Endodermal cell (in vitro differentiated cells): ENCODE data around the gene ST7. TPM values are rescaled to one million over a fixed set of nuclear protein-coding genes. Genes with fewer than 3 reads are reported as not detected.

ENCODE experiments used
- DNase-seq: peaks from one replicate; pipeline ENCODE4 v3.0.0-alpha.2; 2017
- H3K27ac ChIP-seq: 2 replicates; pipeline ENCODE4 v1.5.1; 2013; ENCODE audit warnings: mild to moderate bottlenecking, low read depth, low read length, moderate library complexity
- H3K27me3 ChIP-seq: 2 replicates; pipeline ENCODE4 v1.6.1; 2013; ENCODE audit warnings: mild to moderate bottlenecking, low read length, moderate library complexity; ENCODE audit not compliant: insufficient read depth, control insufficient read depth, poor library complexity, severe bottlenecking
- H3K36me3 ChIP-seq: 2 replicates; pipeline ENCODE4 v1.7.0; 2013; ENCODE audit warnings: mild to moderate bottlenecking, low read length, moderate library complexity; ENCODE audit not compliant: control insufficient read depth, insufficient read depth
- H3K4me1 ChIP-seq: one replicate; pipeline ENCODE4 v1.7.0; 2013; ENCODE audit warnings: low read length; ENCODE audit not compliant: control insufficient read depth, insufficient read depth
- H3K4me3 ChIP-seq: 2 replicates; pipeline ENCODE4 v1.5.1; 2013; ENCODE audit warnings: mild to moderate bottlenecking, low read length, moderate library complexity
- H3K9ac ChIP-seq: 2 replicates; pipeline ENCODE4 v1.6.1; 2013; ENCODE audit warnings: mild to moderate bottlenecking, low read length, moderate library complexity; ENCODE audit not compliant: poor library complexity, severe bottlenecking; ENCODE audit errors: extremely low read depth
- H3K9me3 ChIP-seq: 2 replicates; pipeline ENCODE4 v1.6.1; 2013; ENCODE audit warnings: mild to moderate bottlenecking, low read length, moderate library complexity; ENCODE audit not compliant: control insufficient read depth
- H3K27ac Mint-ChIP-seq: 2 replicates; pipeline ENCODE4 v1.8.0; 2020; ENCODE audit warnings: mixed read lengths
- H3K27me3 Mint-ChIP-seq: 2 replicates; pipeline ENCODE4 v1.8.0; 2021; ENCODE audit warnings: mild to moderate bottlenecking, mixed read lengths; ENCODE audit not compliant: insufficient read depth
- H3K36me3 Mint-ChIP-seq: 2 replicates; pipeline ENCODE4 v1.8.0; 2020; ENCODE audit warnings: low read depth, mixed read lengths
- H3K4me1 Mint-ChIP-seq: 2 replicates; pipeline ENCODE4 v1.8.0; 2020; ENCODE audit warnings: mixed read lengths
- H3K4me3 Mint-ChIP-seq: 2 replicates; pipeline ENCODE4 v1.8.0; 2020; ENCODE audit warnings: mild to moderate bottlenecking, moderate library complexity, mixed read lengths
- H3K9me3 Mint-ChIP-seq: 2 replicates; pipeline ENCODE4 v1.8.0; 2020; ENCODE audit warnings: mild to moderate bottlenecking, mixed read lengths
- WGBS, 2 experiments: methylation state at CpG; one replicate each; pipeline versions ENCODE4 v1.1.5 to v1.1.7; 2013; ENCODE audit warnings: missing lambda C conversion rate in 2 of 2, mixed read lengths in 1 of 2; ENCODE audit not compliant: insufficient coverage in 1 of 2, insufficient read length in 1 of 2; 5-methylcytosine and 5-hydroxymethylcytosine counted together
- total RNA-seq, 2 donors: library from RNA; stranded (reverse); fragmentation: NEBNext Ultra II Directional in 1 of 2; extraction: Animal tissue kit (Norgen Biotek cat#: 25700) in 1 of 2; gene quantifications; 2 replicates in 1 of 2; 3 replicates in 1 of 2; pipeline ENCODE4 v1.2.1, GENCODE V29; 2021
- TF ChIP-seq, protein P1 (sequence below): fragments of 200-600 bp; sonication (generic); conservative IDR thresholded peaks from 2 replicates; pipeline ENCODE4 v1.5.0; 2021; ENCODE audit warnings: antibody characterized with exemption, mild to moderate bottlenecking

The ST7 gene
- total RNA-seq, 2 donors from 2014 or later: 6.4 to 8.9 TPM

- WGBS, 2 experiments: 84% methylated on average over 1 of the region's 1 CpG; no CpG with 5 or more reads in 1 of the 2 experiments
- H3K27ac ChIP-seq: no peak overlapping the region
These were observed 114.0 kb downstream of the ST7 start for GRCh38 chr7:117067340-117067739.

GRCh38 chr7:117068511-117069145 lies 115.3 kb downstream of the ST7 start:
- Histone ChIP-seq H3K9me3 (no peaks in the 10 kb centered on the region), H3K9ac (no peak overlapping the region), H3K27me3 (peaks cover 38% of the 10 kb centered on the region), H3K36me3 (no peaks in the 10 kb centered on the region), H3K4me1 (peaks cover 16% of the 10 kb centered on the region), H3K27ac (no peak overlapping the region), H3K4me3 (no peak overlapping the region)
- H3K4me1 Mint-ChIP-seq: peaks cover 49% of the 10 kb centered on the region
- no peak overlapping the region for H3K27ac Mint-ChIP-seq
- no peaks in the 10 kb centered on the region for H3K9me3 Mint-ChIP-seq
- 84 to 90% methylated on average over 2 to 5 of the region's 5 CpGs for WGBS, 2 experiments
- TF ChIP-seq, protein P1, sequence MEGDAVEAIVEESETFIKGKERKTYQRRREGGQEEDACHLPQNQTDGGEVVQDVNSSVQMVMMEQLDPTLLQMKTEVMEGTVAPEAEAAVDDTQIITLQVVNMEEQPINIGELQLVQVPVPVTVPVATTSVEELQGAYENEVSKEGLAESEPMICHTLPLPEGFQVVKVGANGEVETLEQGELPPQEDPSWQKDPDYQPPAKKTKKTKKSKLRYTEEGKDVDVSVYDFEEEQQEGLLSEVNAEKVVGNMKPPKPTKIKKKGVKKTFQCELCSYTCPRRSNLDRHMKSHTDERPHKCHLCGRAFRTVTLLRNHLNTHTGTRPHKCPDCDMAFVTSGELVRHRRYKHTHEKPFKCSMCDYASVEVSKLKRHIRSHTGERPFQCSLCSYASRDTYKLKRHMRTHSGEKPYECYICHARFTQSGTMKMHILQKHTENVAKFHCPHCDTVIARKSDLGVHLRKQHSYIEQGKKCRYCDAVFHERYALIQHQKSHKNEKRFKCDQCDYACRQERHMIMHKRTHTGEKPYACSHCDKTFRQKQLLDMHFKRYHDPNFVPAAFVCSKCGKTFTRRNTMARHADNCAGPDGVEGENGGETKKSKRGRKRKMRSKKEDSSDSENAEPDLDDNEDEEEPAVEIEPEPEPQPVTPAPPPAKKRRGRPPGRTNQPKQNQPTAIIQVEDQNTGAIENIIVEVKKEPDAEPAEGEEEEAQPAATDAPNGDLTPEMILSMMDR: no peak
- no peak for DNase-seq
- H3K4me3 Mint-ChIP-seq: no peak overlapping the region
- H3K27me3 Mint-ChIP-seq: no peaks in the 10 kb centered on the region
- no peaks in the 10 kb centered on the region for H3K36me3 Mint-ChIP-seq

More at GRCh38 chr7:117067340-117067739, 114.0 kb downstream of the ST7 start:
- Mint-ChIP-seq H3K27ac (peak overlapping the region; percentile 22), H3K36me3 (no peaks in the 10 kb centered on the region), H3K9me3 (no peaks in the 10 kb centered on the region), H3K4me3 (no peak overlapping the region), H3K4me1 (peaks cover 38% of the 10 kb centered on the region), H3K27me3 (no peaks in the 10 kb centered on the region)
- Histone ChIP-seq H3K27me3 (peaks cover 28% of the 10 kb centered on the region), H3K36me3 (no peaks in the 10 kb centered on the region), H3K4me3 (no peak overlapping the region), H3K4me1 (peaks cover 10% of the 10 kb centered on the region), H3K9ac (no peak overlapping the region), H3K9me3 (no peaks in the 10 kb centered on the region)
- TF ChIP-seq, protein P1: no peak
- DNase-seq: no peak

DNA sequence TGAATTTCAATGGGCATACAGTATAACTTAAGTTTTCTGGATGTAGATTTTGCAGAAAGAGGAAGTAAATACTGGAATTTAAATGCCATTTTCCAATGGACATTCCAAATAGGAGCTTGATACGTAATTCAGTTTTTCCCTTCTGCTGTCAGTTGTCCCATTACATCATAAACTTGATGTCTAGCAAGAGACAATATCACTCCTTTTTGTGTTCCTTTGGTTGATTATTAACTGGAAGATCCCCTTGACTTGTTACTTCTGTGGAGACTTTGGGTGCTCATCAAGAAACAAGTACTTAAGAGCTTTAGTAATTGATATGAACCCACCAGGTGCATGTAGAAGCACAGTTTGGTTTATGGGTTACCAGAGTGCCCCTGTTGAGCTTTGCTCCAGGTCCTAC lies 116.1 kb downstream of the ST7 start:
- Mint-ChIP-seq H3K27ac (no peak overlapping the region), H3K4me1 (peaks cover 50% of the 10 kb centered on the region), H3K9me3 (no peaks in the 10 kb centered on the region), H3K4me3 (no peak overlapping the region), H3K36me3 (no peaks in the 10 kb centered on the region), H3K27me3 (no peaks in the 10 kb centered on the region)
- no peak for DNase-seq
- TF ChIP-seq, protein P1: no peak
- Histone ChIP-seq H3K4me1 (peaks cover 16% of the 10 kb centered on the region), H3K4me3 (no peak overlapping the region), H3K27me3 (peaks cover 38% of the 10 kb centered on the region), H3K36me3 (no peaks in the 10 kb centered on the region), H3K27ac (no peak overlapping the region), H3K9ac (no peak overlapping the region), H3K9me3 (no peaks in the 10 kb centered on the region)
- WGBS, 2 experiments: 80 to 92% methylated on average over 1 of the region's 1 CpG
